Measurements from ENCODE around the gene NRAP. TPM values are rescaled to one million over a fixed set of nuclear protein-coding genes. Genes with fewer than 3 reads are reported as not detected.

Gene NRAP
- total RNA-seq, 2 experiments from 2014 or later = not detected

DNA sequence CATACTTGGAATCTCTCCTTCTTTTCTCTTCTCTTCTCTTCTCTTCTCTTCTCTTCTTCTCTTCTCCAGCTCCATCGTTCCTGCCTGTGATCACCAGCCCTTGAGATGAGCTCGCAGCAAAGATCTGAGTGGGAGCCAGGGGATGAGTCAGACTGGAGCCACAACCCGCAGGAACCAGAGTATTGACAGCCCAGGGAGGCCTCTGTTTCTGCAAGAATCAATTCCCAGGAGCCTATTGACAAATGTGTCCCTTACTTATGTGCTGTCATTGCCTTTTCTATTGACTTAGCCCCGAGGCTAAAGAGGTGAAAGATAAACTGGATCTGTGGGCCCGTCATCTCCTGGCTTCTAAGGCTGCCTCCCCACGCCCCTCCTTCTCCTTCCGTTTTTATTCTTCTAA, 124.1 kb downstream of the NRAP start:
- Mint-ChIP-seq H3K36me3 (ENCODE audit: low read depth) (no peaks in the 10 kb centered on the region), H3K27ac (no peak overlapping the region), H3K9me3 (no peaks in the 10 kb centered on the region), H3K4me3 (no peak overlapping the region), H3K27me3 (peaks cover 5% of the 10 kb centered on the region), H3K4me1 (peaks cover 3% of the 10 kb centered on the region)
- CTCF ChIA-PET = no interaction called here
- no peak for DNase-seq
- POLR2A ChIA-PET = no interaction called here

Other genes starting within 250 kb of the NRAP start
- gene HABP2, start 111.0 kb downstream of the NRAP start, total RNA-seq = not detected
- gene CASP7, start 15.9 kb upstream of the NRAP start, total RNA-seq = 10 to 100 TPM; 39.0 to 39.3 TPM
- under 1 TPM in 1 of 2 experiments, not detected in 1; 0.08 TPM for gene PLEKHS1, start 87.6 kb upstream of the NRAP start, total RNA-seq
- 10 to 100 TPM; 17.8 to 18.2 TPM for gene DCLRE1A, start 190.0 kb upstream of the NRAP start, total RNA-seq
- 10 to 100 TPM; 29.5 to 29.9 TPM for gene NHLRC2, start 190.6 kb upstream of the NRAP start, total RNA-seq

All from activated CD4-positive, alpha-beta memory T cell treated with anti-CD3 and anti-CD28 coated beads, Interleukin-2, amount 10 ng/mL, durations not matched to agents 7 days and 5 days (primary cell).